Endothelial cell of umbilical vein (primary cell): ENCODE results near the gene ZBTB48. TPM values are rescaled to one million over a fixed set of nuclear protein-coding genes. Genes with fewer than 3 reads are reported as not detected.

Experiments used
- BruUV-seq: library from RNA; stranded (reverse); fragments of 400-500 nt; replicated peaks from 2 replicates; lab custom pipeline; 2021; lab: Mats Ljungman, UMichigan
- CTCF ChIA-PET: fragments of 300-600, 350-600 bp; sonication (Branson Sonifier 250); formaldehyde crosslinking; loops from one replicate; lab custom pipeline; 2021; ENCODE audit warnings: antibody characterized with exemption, inconsistent platforms; lab: Charles Lee
- POLR2A ChIA-PET: fragments of 300-600, 350-600 bp; sonication (Branson Sonifier 250); formaldehyde crosslinking; loops from one replicate; lab custom pipeline; 2021; ENCODE audit warnings: antibody characterized with exemption, inconsistent platforms; lab: Charles Lee
- DNase-seq: peaks from one replicate; pipeline ENCODE4 v3.0.0-alpha.2; 2011; ENCODE audit warnings: low read depth, low spot score
- FAIRE-seq: peaks from 2 replicates; lab custom pipeline; 2011; peaks lifted over from hg19 to GRCh38; lab: Jason Lieb, UNC
- H2AFZ ChIP-seq: 2 replicates; pipeline ENCODE4 v1.6.0; 2012; ENCODE audit warnings: low read depth, low read length, control low read depth, inconsistent platforms
- H3K27ac ChIP-seq: 2 replicates; pipeline ENCODE4 v1.5.1; 2011; ENCODE audit warnings: low read depth, mild to moderate bottlenecking, control low read depth, low read length, moderate library complexity; ENCODE audit not compliant: insufficient read depth
- H3K27me3 ChIP-seq, 2 experiments: 2 replicates each; pipeline versions ENCODE4 v1.6.0 to v1.6.1; 2011; ENCODE audit warnings: low read length in 2 of 2, mixed read lengths in 1 of 2; ENCODE audit not compliant: control insufficient read depth in 2 of 2, insufficient read depth in 2 of 2
- H3K36me3 ChIP-seq, 2 experiments: 2 replicates in 1 of 2; 3 replicates in 1 of 2; pipeline ENCODE4 v1.5.1; 2011; ENCODE audit warnings: low read length in 2 of 2, mild to moderate bottlenecking in 1 of 2, moderate library complexity in 1 of 2; ENCODE audit not compliant: control insufficient read depth in 2 of 2, insufficient read depth in 2 of 2; ENCODE audit errors: extremely low read depth in 1 of 2
- H3K4me1 ChIP-seq: 3 replicates; pipeline ENCODE4 v1.5.1; 2011; ENCODE audit warnings: mild to moderate bottlenecking, low read length; ENCODE audit not compliant: control insufficient read depth, insufficient read depth; ENCODE audit errors: extremely low read depth
- H3K4me2 ChIP-seq: 2 replicates; pipeline ENCODE4 v1.6.1; 2011; ENCODE audit warnings: low read length, control low read depth, mixed read lengths; ENCODE audit not compliant: insufficient read depth
- H3K4me3 ChIP-seq, 3 experiments: fragments of 200-600 bp in 1 of 3; sonication (generic), shearing (Covaris generic) in 1 of 3; replicated peaks in 1 of 3; 2 replicates each; pipeline ENCODE4 v1.5.1; 2011 to 2016; ENCODE audit warnings: control low read depth in 3 of 3, low read length in 3 of 3, mild to moderate bottlenecking in 2 of 3, inconsistent platforms in 1 of 3, low read depth in 1 of 3, moderate library complexity in 1 of 3; ENCODE audit not compliant: insufficient read depth in 1 of 3
- H3K79me2 ChIP-seq: 2 replicates; pipeline ENCODE4 v1.6.0; 2012; ENCODE audit warnings: low read length, inconsistent platforms; ENCODE audit not compliant: control insufficient read depth, insufficient read depth
- H3K9ac ChIP-seq: replicated peaks from 2 replicates; pipeline ENCODE3; 2011; ENCODE audit warnings: low read length, control low read depth; ENCODE audit not compliant: insufficient read depth; ENCODE audit errors: extremely low read depth
- H3K9me1 ChIP-seq: replicated peaks from 3 replicates; pipeline ENCODE4 v1.6.0; 2011; ENCODE audit warnings: mild to moderate bottlenecking, low read length; ENCODE audit not compliant: control insufficient read depth, insufficient read depth; ENCODE audit errors: extremely low read depth
- H3K9me3 ChIP-seq: replicated peaks from 2 replicates; pipeline ENCODE4 v1.5.1; 2012; ENCODE audit warnings: low read length, inconsistent platforms; ENCODE audit not compliant: control insufficient read depth, insufficient read depth
- H4K20me1 ChIP-seq: replicated peaks from 2 replicates; pipeline ENCODE3; 2011; ENCODE audit warnings: mild to moderate bottlenecking, low read length; ENCODE audit not compliant: control insufficient read depth, insufficient read depth; ENCODE audit errors: extremely low read depth
- EZH2 ChIP-seq: IDR thresholded peaks from 2 replicates; pipeline ENCODE4 v1.6.1; 2012; ENCODE audit warnings: borderline replicate concordance, low read depth, mild to moderate bottlenecking, moderate library complexity, low read length, inconsistent platforms; ENCODE audit not compliant: severe bottlenecking
- FOS ChIP-seq: IDR thresholded peaks from 2 replicates; pipeline ENCODE4 v1.6.1; 2011; ENCODE audit warnings: mild to moderate bottlenecking, low read length, moderate library complexity, borderline replicate concordance; ENCODE audit not compliant: insufficient read depth
- GATA2 ChIP-seq: IDR thresholded peaks from 2 replicates; pipeline ENCODE4 v1.7.0; 2011; ENCODE audit warnings: low read depth, mild to moderate bottlenecking, moderate library complexity, mixed read lengths, low read length; ENCODE audit not compliant: insufficient read length, insufficient read depth
- JUN ChIP-seq: IDR thresholded peaks from 2 replicates; pipeline ENCODE4 v1.6.1; 2011; ENCODE audit warnings: borderline replicate concordance, low read depth; ENCODE audit not compliant: insufficient read length, insufficient read depth
- MYC ChIP-seq: IDR thresholded peaks from one replicate; pipeline ENCODE4 v1.6.1; 2011; ENCODE audit warnings: mild to moderate bottlenecking, low read depth, low read length
- POLR2A ChIP-seq: IDR thresholded peaks from 2 replicates; pipeline ENCODE4 v1.6.1; 2012; ENCODE audit warnings: low read depth, mild to moderate bottlenecking, control low read depth, low read length
- POLR2AphosphoS5 ChIP-seq: IDR thresholded peaks from 2 replicates; pipeline ENCODE4 v1.6.1; 2012; ENCODE audit warnings: low read depth, mild to moderate bottlenecking, control low read depth, low read length, moderate library complexity; ENCODE audit not compliant: insufficient read depth
- dilution Hi-C: fragments of 300-500 bp; cut with MboI; formaldehyde crosslinking; loops from one replicate; pipeline ENCODE4 v1.15.0; 2019; ENCODE audit warnings: low sequenced_read_pairs; ENCODE audit not compliant: extremely low pct_ligation_motif_present
- intact Hi-C: fragments of 100-400 bp; cut with micrococcal nuclease; formaldehyde crosslinking; loops from one replicate; pipeline ENCODE4 v1.10.0; 2022
- polyA plus RNA-seq, 4 experiments: library from polyadenylated mRNA; depleted of rRNA in 3 of 4; stranded (reverse) in 3 of 4; unstranded in 1 of 4; fragments of >200 nt; gene quantifications; 2 replicates each; pipeline versions ENCODE4 v1.2.1 to v1.2.3, GENCODE V29; 2011 to 2012; ENCODE audit warnings: missing spikeins in 1 of 4
- total RNA-seq: library from RNA; stranded (reverse); gene quantifications from 2 replicates; pipeline ENCODE4 v1.2.3, GENCODE V29; 2021
- TF ChIP-seq, protein P1 (sequence below), 2 donors: IDR thresholded peaks; 1 replicate in 1 of 2; 2 replicates in 1 of 2; pipeline ENCODE4 v1.5.1; 2011; ENCODE audit warnings: low read length in 2 of 2, mild to moderate bottlenecking in 2 of 2, moderate library complexity in 2 of 2, control low read depth in 1 of 2, inconsistent platforms in 1 of 2, low read depth in 1 of 2; ENCODE audit not compliant: insufficient read depth in 1 of 2; ENCODE audit errors: extremely low read depth in 1 of 2
- TF ChIP-seq, protein P2 (sequence below): IDR thresholded peaks from 2 replicates; pipeline ENCODE4 v1.6.1; 2011; ENCODE audit not compliant: insufficient read depth, insufficient read length

The ZBTB48 gene
- total and polyA plus RNA-seq, 2 donors (not counting 3 experiments of a cell fraction or from before 2014, with no cell fraction given): 20.9 to 25.1 TPM

DNA sequence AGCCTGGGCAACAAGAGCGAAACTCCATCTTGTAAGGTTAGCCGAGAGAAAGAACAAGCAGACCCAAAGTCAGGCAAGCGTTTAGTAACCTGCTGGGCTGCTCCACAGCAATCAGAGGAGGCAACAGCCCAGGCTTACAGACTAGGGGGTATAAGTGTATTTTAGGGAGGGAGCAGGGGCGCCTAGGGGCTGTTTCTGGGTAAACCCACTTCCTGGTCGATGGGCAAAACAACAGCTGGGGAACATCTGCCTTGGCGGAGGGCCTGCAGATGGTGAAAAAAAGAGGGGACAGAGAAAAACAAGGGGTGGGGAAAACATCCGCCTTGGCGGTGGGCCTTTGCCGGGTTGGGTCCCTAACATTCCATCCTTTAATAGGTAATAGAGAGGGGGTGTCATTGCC lies 19.5 kb upstream of the ZBTB48 start:
- Histone ChIP-seq H3K27me3 (peaks cover 0 to 18% of the 10 kb centered on the region in 2 experiments), H4K20me1 (no peaks in the 10 kb centered on the region), H2AFZ (no peak overlapping the region), H3K79me2 (no peaks in the 10 kb centered on the region), H3K9me1 (no peaks in the 10 kb centered on the region), H3K4me3 (no peak overlapping the region), H3K9ac (no peak overlapping the region), H3K36me3 (no peaks in the 10 kb centered on the region), H3K27ac (no peak overlapping the region), H3K4me1 (no peaks in the 10 kb centered on the region), H3K9me3 (no peaks in the 10 kb centered on the region), H3K4me2 (no peak overlapping the region)
- POLR2A ChIA-PET: no interaction called here
- TF ChIP-seq, protein P1, sequence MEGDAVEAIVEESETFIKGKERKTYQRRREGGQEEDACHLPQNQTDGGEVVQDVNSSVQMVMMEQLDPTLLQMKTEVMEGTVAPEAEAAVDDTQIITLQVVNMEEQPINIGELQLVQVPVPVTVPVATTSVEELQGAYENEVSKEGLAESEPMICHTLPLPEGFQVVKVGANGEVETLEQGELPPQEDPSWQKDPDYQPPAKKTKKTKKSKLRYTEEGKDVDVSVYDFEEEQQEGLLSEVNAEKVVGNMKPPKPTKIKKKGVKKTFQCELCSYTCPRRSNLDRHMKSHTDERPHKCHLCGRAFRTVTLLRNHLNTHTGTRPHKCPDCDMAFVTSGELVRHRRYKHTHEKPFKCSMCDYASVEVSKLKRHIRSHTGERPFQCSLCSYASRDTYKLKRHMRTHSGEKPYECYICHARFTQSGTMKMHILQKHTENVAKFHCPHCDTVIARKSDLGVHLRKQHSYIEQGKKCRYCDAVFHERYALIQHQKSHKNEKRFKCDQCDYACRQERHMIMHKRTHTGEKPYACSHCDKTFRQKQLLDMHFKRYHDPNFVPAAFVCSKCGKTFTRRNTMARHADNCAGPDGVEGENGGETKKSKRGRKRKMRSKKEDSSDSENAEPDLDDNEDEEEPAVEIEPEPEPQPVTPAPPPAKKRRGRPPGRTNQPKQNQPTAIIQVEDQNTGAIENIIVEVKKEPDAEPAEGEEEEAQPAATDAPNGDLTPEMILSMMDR (IDR thresholded peaks at IDR 0.05; ENCODE audit: extremely low read depth in 1 of 2, insufficient read depth in 1 of 2, low read depth in 1 of 2, low read length in 2 of 2): no peak
- TF ChIP-seq GATA2: no peak
- TF ChIP-seq MYC: no peak
- TF ChIP-seq JUN: no peak
- no peak for TF ChIP-seq POLR2A
- no peak for TF ChIP-seq FOS
- TF ChIP-seq, protein P2, sequence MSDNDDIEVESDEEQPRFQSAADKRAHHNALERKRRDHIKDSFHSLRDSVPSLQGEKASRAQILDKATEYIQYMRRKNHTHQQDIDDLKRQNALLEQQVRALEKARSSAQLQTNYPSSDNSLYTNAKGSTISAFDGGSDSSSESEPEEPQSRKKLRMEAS: no peak
- no peak for TF ChIP-seq POLR2AphosphoS5
- no peak for TF ChIP-seq EZH2
- CTCF ChIA-PET: no interaction called here
- no TSS peak for BruUV-seq
- FAIRE-seq: no peak
- no peak for DNase-seq
- dilution Hi-C loops: no loop called here
- intact Hi-C loops: no loop called here
